Muscle of back (tissue), 11 donors: ENCODE data around the gene ITGA8. TPM values are rescaled to one million over a fixed set of nuclear protein-coding genes. Genes with fewer than 3 reads are reported as not detected.

Experiments used
- DNase-seq, 3 donors: peaks; one replicate each; pipeline versions ENCODE4 v3.0.0 to v3.0.0-alpha.2; 2013
- polyA plus RNA-seq, 10 donors: library from polyadenylated mRNA; unstranded; fragments of 120-200 nt; gene quantifications; one replicate each; pipeline ENCODE4 v1.2.1, GENCODE V29; 2013; ENCODE audit not compliant: insufficient read length in 10 of 10

Gene ITGA8
- polyA plus RNA-seq, 10 donors = 5.8 to 12.2 (median 8.4) TPM

DNA sequence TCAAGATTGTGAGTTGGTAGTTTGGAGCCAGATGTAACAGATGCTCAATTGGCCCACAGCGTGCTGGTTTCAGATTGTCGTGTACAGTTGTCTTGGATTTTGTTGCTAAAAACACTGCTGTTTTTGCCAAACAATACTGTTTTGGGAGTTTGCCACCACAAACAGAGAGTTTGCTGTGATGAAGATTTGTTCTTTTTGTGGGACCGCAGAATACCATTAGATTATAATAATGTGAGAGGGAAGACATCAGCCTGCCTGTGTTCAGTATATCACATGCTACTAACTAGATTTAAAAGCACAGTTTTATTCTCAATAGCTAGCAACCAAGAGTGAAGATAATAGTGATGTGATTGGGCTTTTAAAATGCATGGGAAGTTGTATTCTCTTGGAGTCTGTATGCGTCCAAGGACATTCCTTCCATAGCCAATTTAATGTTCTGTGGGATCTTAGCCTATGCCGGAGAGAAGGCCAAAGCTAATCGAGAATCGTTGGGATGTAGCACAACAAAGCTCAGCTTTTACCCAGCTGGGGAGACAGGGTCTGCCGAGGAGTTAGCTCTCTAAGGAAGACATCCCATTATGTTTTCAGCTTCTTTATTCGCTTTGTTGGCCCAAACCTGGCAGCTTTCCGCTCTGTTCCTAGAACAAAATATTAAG lies 18.7 kb upstream of the ITGA8 start:
- peak; percentile 90 to 97 (median 93) for DNase-seq

DNA sequence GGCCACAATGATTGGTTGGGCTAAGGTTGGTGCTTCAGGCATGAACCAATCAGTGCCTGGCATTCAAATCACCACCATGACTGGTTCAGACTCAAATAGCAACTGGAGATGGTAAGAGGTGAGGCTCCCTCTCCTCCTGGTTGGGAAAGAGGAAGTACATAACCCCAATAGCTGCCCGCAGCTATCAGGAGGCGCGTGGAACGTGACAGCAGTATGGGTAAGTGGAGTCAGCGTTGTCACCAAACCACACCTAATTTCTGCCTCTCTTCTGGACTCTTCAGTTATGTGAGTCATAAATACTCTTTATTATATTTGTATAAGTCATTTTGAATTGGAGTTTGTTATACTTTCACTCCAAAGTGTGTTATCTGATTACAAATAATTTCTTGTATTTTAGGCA lies 17.9 kb upstream of the ITGA8 start:
- DNase-seq = peak in 1 of 3 donors; percentile 66

DNA sequence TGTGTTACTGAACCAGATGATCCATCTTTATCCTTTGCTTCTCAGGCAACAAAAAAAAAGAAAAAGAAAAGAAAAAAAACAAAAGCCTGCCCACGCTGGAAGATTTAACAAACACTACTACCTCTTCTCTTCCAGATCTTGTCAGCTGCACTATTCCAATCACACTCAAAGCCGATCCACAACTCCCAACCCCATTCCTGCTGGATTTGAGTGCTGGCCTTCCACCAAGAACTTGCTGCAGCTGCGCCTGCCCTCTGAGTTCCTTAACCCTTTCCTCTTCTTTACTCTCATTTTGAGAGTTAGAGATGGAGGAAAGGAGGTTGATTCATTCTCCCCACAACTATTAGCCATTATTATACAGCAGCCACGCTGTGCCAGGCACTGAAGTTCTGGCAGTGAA lies 16.0 kb upstream of the ITGA8 start:
- peak; percentile 84 to 96 (median 92) for DNase-seq

DNA sequence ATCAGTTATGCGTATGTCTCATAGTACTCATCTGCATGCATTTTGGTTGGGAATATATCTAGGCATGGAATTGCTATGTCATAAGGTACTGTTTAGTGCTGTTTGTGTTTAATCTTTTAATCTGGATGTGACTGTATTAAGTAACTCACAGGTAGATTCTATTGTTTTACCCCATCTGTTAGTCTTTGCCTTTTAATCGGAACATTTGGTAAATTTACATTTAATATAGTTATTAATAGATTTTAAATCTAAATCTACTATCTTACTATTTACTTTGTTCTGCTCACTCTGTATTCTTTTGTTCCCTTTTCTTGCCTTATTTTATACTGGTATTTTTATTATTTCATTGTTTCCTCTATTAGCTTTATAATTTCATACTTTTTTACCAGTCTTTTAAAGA lies 10.6 kb upstream of the ITGA8 start:
- DNase-seq = no peak

DNA sequence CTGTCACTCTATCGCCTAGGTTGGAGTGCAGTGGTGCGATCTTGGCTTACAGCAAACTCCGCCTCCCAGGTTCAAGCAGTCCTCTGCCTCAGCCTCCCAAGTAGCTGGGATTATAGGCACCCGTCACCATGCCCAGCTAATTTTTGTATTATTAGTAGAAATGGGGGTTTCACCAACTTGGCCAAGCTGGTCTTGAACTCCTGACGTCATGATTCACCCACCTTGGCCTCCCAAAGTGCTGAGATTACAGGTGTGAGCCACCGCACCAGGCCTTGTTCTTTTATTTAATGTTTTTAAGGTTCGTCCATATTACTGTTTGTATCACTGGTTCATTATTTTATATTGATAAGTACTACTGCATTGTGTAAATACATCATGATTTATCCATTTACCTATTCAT lies 10.2 kb upstream of the ITGA8 start:
- no peak for DNase-seq

DNA sequence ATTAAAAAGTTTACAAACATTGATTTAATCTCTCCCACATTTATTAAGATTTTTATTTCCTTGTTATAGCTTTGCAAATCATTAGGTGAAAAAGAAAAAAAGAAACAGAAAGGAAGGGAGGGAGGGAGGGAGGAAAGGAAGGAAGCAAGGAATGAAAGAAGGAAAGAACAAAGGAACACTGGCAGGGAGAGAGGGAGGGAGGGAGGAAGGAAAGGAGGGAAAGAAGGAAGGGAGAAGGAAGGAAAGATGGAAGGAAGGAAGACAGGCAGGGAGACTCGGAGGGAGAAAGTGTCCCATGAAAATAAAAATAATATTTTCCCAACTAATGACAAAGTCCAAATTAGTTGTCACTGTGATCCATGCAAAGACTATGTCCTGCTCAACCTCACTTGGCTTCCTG lies 6.3 kb upstream of the ITGA8 start:
- no peak for DNase-seq

DNA sequence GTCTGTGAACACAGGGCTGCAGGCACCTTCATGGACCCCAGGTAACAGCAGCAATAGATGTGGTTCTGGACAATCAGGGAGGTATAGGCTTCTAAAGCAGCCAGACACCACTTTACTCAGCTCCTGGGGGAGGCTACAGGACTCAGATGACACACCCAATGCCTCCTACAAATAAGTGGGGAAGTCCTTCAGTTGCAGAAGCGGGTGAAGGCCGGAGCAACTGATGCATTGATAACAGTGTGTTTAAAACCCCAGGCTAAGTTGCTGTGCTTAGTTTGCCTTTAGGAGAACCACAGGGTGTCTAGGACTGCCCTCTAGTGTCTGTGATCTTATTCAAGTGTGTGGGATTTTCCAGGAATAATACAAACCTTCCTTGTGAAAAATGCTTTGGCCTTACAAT lies 5.9 kb upstream of the ITGA8 start:
- peak in 1 of 3 donors; percentile 78 for DNase-seq

DNA sequence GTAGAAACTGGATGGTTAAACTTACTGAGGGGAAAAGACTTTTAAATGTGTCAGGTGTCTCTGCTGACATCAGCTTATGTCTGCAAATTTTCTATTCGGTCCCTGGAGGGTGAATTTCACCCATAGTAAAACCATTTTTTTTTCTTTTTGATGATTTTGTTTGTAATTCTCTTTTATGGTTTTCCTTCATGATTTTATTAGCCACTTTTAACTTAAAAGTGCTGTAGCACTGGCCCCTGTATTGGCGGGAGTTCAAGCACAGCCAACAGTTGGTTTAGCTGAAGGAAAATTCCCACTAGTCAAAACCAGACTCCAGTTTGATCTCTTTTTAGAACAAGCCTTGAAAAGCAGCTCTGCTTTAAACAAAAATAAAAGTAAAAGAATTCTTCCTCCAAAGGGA lies 5.0 kb upstream of the ITGA8 start:
- peak in 1 of 3 donors; percentile 17 for DNase-seq

DNA sequence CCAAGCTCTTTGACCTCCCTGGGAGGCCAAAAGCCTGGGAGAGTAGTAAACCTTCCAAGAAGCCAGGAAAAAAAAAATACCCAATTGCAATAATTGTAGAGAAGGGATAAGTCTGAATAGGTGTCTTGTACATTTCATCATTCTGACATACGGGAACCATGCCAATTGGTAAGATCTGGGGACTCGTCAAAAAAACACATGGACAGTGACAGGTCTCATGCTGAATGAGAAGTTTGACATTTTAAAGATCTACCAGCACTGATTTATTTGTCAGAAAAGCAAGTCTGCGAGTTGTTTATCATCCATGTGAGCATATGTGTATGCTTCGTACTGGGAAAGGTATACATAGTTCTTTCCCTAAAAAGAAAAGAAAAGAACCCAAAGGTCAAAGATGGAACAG lies 4.1 kb upstream of the ITGA8 start:
- no peak for DNase-seq

DNA sequence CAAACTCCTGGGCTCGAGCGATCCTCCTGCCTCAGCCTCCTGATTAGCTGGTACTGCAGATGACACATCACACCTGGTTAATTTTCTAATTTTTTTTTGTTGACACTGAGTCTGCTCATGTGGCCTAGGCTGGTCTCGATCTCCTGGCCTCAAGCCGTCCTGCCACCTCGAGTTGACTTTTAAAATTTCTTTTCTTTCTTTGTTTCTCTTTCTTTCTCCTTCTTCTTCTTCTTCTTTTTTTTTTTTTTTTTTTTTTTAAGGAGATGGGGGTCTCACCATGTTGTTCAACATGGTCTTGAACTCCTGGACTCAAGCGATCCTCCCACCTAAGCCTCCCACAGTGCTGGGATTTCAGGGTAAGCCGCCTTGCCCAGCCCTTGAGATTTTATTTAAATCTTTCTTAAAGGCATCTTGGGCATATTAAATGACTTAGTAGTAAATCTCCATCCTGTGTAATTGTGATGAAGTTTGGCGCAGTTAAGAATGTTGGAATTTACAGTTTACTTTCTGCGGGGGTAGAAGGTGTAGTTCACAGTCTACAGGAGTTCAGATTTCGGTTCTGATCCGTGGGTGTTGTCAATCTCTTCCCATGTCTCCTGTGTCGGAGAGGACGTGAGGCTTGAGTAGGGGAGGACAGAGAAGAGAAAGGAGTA lies 1.0 kb upstream of the ITGA8 start:
- DNase-seq = no peak

DNA sequence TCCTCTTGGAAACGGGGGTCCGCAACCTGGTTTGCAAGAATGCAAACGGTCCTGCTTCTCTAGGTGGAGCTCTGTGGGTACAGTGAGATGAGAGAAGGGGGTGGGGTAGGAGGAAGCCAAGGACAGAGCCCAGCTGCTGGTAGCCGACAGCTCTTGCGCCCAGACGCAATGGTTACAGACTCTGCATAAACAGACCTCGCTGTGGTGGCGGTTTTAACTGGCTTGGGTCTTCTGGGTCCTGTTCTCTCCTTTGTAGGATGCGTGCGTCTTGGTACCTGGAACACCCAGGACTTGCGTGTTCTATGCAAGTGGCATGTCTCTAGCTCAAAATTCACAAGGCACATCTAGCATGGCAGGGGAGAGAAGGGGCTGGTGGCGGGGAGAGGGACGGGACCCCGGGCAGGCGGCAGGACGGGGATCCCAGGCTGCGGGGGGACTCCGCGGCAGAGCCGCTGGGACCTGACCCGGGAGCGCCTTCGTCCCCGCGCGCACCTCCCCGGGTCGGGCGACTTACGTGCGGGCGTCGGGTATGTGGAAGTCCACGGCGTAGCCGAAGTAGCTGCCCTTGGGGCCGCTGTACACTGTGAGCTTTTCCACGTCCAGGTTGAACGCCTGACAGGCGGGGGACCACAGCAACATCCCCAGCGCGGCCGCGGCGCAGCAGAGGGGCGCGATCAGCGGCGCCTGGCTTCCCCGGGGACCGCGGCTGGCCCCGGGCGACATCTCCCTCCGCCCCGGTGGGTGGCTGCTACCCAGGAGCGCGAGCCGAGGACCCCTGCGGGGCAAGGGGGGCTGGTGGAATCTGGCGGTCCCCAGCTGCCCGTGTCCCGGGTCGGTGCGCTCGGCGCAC lies 448 bp downstream of the ITGA8 start:
- peak in 1 of 3 donors; percentile 73 for DNase-seq

DNA sequence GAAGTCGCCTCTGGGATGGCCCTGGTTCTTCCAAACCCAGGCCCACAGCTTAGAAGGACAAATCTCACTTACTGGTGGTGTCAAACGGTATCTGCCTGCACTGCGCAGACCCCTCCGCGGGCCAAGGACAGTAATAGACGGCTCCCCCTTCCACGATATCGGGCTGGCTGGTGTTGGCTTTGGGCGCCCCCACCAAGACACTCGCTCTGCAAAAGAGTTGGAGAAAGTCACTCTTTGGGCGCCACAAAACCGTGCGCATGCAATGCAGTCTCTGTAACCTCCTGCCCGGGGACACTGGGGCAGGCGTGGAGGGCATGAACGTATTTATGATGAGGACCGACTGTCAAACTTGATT lies 1.1 kb downstream of the ITGA8 start:
- no peak for DNase-seq

DNA sequence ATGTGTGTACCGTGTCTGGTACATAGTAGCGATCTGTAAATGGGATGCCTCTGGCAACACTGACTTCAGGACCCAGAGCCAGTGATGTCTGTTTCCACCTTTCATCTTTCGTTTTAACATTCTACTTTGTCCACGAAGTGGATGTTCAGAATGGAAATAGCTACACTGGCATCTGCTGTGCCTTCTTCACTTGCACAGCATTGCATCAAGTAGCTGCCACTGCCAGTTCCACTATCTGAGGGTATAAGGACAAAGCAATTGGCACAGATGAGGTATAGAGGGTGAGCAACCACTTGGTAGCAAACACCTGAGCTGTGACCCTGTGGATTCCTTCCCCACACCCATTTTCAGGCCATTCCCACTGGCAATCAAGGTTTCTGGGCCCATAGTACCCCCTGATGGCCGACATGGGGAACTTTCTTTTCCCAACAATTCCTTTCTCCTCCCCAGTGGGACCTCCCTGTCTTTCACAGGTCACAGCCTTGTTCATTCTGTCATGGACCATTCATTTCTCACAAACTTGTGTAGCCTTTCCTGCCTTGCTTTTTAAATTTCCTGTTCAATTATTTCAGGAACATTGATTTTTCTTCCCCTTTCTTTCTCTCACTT lies 4.0 kb downstream of the ITGA8 start:
- DNase-seq = no peak

DNA sequence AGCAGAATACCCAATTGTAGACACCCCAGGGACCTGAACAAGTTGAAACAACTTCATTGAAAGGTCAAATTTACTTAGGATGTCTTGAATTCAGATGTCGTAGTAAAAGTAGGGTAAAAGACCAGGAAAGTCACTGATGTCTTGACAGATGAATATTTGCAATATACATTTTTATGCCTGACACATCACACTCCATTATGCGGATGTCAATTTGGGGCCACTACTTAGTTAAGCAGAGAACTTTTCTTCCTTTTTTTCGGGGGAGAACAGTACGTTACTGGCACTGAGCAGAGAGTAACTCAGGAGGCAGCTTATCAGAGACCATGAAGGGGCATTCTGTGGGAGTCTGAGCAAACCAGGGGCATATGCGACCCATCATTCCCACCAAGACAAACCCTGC lies 4.9 kb downstream of the ITGA8 start:
- DNase-seq = no peak

DNA sequence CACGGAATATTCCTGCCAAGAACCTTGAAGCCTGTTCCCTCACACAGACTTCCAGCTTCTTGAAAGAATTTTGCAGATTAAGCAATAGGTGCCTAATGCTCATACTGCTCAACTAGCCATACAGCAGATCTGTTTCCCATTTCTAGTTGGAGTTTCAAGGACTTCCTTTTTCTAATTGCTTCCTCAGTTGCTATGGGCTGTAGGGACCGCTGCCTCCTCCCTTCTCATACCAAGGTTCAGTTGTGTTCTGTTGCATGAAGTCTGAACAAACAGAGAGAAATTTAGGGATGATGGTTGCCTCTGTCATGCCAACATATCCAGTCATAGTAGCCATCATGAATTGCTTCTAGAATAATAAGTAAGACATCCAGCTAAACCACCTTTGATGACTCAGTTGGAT lies 6.8 kb downstream of the ITGA8 start:
- DNase-seq = no peak

DNA sequence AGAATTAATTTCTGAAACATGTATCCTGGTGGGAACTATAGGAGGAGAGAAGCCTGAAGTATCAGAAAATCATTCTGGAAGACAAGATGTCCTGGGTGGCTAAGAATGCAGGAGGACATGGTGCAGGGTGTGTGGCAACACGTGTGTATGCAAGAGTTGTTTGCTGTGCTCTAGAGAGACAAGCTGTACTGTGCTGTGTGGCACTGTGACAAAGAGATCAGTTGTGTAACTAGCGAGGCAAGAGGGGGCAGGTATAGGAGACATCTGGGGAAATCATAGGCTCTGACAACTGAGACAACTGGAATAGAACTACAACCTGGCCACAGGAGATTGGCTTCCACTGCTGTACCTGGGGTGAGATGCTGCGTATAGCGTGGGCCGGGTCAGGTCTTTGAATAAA lies 9.3 kb downstream of the ITGA8 start:
- DNase-seq = no peak

DNA sequence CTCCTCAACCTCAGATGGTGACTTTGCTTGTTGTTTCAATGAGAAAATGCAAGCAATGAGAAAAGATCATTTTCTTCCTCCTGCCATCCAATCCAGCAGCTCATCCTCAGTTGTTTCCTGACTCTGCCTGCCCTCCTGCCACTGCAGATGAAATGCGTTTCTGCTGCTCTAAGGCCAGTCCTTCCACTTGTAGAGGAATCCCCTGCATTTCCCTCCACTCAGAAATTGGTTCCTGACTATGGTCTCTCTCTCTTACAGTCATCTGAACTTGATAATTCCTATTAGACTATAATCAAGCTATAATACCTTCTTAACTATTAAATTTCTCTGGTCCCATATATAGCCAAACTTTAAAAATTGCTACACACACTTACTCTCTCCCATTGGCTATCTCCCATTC lies 14.4 kb downstream of the ITGA8 start:
- no peak for DNase-seq

DNA sequence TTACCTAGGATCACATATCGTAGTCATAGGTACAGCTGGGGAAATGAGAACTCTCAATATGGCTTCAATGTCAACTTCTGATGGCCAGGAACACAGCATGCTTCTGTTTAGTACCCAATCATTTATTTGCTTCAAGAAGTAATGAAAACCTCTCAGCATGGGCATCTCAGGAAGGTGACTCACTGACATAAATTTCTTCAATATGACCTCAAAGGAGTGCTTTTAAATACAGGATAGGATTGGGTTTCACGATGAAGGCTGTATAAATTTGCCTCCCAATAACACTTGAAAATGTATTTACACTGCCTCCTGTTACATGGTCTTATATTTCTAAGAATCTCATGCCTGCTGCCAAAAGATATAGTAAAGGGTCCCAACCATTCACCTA lies 15.1 kb downstream of the ITGA8 start:
- no peak for DNase-seq

DNA sequence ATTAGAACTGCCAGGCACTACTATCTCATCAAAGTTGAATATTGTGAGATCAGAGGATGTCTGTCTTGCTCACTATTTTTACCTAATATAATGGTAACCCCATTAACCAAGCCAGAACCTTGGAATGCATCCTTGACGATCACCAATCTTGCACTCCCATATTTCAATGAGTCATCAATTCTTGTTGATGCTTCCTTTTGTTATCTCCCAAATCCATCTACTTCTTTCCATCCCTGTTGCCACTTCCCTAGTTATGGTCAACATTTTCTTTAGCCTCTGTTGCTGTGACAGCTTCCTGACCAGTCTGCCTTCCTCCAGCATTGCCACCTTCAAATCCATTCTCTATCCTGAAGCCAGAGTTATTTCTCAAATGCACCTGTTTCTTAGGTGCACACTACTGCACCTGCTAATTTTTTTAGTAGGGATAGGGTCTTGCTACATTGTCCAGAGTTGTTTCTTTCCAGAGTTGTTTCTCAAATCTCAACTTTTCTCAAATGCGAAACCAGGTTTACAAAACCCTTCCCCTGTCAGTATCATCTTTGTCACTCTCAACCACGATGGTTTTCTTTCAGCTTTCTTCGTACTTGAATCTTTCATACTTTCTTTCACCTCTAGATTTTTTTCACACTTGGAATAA lies 15.7 kb downstream of the ITGA8 start:
- no peak for DNase-seq

DNA sequence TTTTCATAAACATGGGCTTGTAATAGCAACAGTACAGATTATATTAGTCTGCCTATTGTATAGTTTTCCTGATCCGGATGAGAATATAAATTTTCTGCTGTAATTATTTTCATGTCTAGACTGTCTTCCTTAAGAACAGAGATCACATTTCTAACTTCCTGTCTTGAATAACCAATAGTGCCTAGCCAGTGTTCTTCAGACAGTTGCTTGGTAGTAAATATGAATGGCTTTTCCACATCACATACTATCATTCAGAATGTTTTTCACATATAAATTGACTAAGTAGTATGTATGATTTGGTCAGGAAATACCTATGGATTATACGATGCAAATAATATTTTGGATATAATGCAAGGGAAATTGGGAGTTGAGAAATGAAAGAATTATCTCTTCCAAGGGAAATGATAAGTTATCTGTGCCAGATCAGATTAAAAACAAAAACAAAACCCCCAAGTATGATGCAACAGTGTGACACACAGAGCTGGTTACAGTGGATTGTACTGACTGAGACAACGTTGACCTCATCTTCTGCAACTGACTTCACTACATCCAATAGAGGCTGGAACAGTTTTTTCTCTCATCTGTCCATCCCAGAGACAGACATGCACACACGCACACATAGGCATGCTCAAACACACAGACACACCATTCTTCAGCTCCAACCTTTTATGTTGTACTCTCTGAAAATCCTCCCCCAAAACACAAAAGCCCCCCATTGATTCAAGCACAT lies 16.4 kb downstream of the ITGA8 start:
- no peak for DNase-seq

DNA sequence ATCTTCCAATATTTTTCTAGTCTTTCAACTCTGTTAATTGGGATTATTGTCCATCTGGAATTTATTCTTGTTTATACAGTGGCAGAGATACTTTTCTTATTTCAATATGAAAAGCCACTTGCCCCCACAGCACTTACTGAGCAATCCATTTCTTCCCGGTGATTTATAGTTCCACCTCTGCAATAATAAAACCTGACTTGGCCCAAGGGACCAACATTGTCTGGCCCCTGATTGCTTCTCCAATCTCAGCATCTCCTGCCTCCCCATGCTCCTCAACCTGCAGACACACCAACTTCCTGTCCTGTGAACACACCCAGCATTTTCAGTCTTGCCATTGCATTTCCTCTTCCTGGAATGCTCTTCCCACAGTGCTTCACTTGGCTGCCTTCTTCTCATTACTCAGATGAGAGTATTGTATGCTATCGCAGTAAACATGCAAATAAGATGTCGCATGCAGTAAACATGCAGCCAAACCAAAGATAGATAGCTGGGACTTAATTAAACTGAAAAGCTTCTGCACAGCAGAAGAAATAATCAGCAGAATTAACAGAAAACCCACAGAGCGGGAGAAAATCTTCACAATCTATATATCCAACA lies 19.5 kb downstream of the ITGA8 start:
- no peak for DNase-seq
